ENCODE results near the gene ARHGAP26. TPM values are rescaled to one million over a fixed set of nuclear protein-coding genes. Genes with fewer than 3 reads are reported as not detected.

The ARHGAP26 gene
- polyA plus RNA-seq, 3 donors, result 26.5 to 56.8 (median 28.7) TPM

- Histone ChIP-seq H3K9me3 (replicated peaks in 1 of 2; ENCODE audit: control insufficient read depth in 1 of 2, insufficient read depth in 1 of 2, low read length in 2 of 2) (no peaks in the 10 kb centered on the region), H3K9ac (ENCODE audit: insufficient read depth, low read length, poor library complexity, severe bottlenecking) (no peak overlapping the region), H3K4me1 (ENCODE audit: control insufficient read depth in 1 of 2, insufficient read depth in 2 of 2, low read length in 2 of 2) (no peaks in the 10 kb centered on the region), H2AFZ (ENCODE audit: insufficient read depth, low read depth, low read length, poor library complexity, severe bottlenecking) (no peak overlapping the region), H3K36me3 (replicated peaks in 1 of 2; ENCODE audit: control insufficient read depth in 1 of 2, insufficient read depth in 2 of 2, low read length in 2 of 2) (peaks cover 98 to 99% of the 10 kb centered on the region in 2 donors), H3K4me3 (replicated peaks in 1 of 3; ENCODE audit: low read depth in 2 of 3, low read length in 3 of 3) (no peak overlapping the region), H3K79me2 (ENCODE audit: insufficient read depth, low read length) (no peaks in the 10 kb centered on the region), H3K27me3 (ENCODE audit: control insufficient read depth in 2 of 2, insufficient read depth in 2 of 2, low read length in 2 of 2) (no peaks in the 10 kb centered on the region), H4K20me1 (ENCODE audit: insufficient read depth, low read length) (peaks cover 94% of the 10 kb centered on the region), H3K27ac (ENCODE audit: low read depth in 1 of 2, low read length in 2 of 2) (no peak overlapping the region), H3K4me2 (replicated peaks; ENCODE audit: extremely low read depth, low read length, poor library complexity, severe bottlenecking) (no peak overlapping the region)
- H3K36me3 Mint-ChIP-seq, result peaks cover 92 to 96% of the 10 kb centered on the region in 2 donors
- H3K27me3 Mint-ChIP-seq (ENCODE audit: low read depth in 3 of 3), result no peaks in the 10 kb centered on the region
- no peak for DNase-seq
- peaks cover 8% of the 10 kb centered on the region for H3K4me1 Mint-ChIP-seq
- H3K4me3 Mint-ChIP-seq, result no peak overlapping the region
- no peaks in the 10 kb centered on the region for H3K9me3 Mint-ChIP-seq
- intact Hi-C loops (cut with micrococcal nuclease), result no loop called here
- no peak overlapping the region for H3K27ac Mint-ChIP-seq
- no peak for TF ChIP-seq CTCF (IDR thresholded peaks at IDR 0.05)
These were observed 141.6 kb downstream of the ARHGAP26 start for GRCh38 chr5:142911775-142912174.

GRCh38 chr5:142913728-142914338 lies 143.7 kb downstream of the ARHGAP26 start:
- Mint-ChIP-seq H3K27me3 (ENCODE audit: low read depth in 3 of 3) (peaks cover 0 to 2% (median 0%) of the 10 kb centered on the region in 3 donors), H3K36me3 (peaks cover 86 to 96% of the 10 kb centered on the region in 2 donors), H3K4me3 (no peak overlapping the region), H3K27ac (no peak overlapping the region), H3K9me3 (no peaks in the 10 kb centered on the region), H3K4me1 (peaks cover 8% of the 10 kb centered on the region)
- no peaks in the 10 kb centered on the region for H3K79me2 ChIP-seq (ENCODE audit: insufficient read depth, low read length)
- no peak overlapping the region for H3K4me2 ChIP-seq (replicated peaks; ENCODE audit: extremely low read depth, low read length, poor library complexity, severe bottlenecking)
- H3K36me3 ChIP-seq (replicated peaks in 1 of 2; ENCODE audit: control insufficient read depth in 1 of 2, insufficient read depth in 2 of 2, low read length in 2 of 2), result peaks cover 89 to 97% of the 10 kb centered on the region in 2 donors
- H2AFZ ChIP-seq (ENCODE audit: insufficient read depth, low read depth, low read length, poor library complexity, severe bottlenecking), result no peak overlapping the region
- WGBS (ENCODE audit: insufficient coverage), result 100% methylated on average over 8 of the region's 9 CpGs
- no peak overlapping the region for H3K27ac ChIP-seq (ENCODE audit: low read depth in 1 of 2, low read length in 2 of 2)
- no peaks in the 10 kb centered on the region for H3K9me3 ChIP-seq (replicated peaks in 1 of 2; ENCODE audit: control insufficient read depth in 1 of 2, insufficient read depth in 1 of 2, low read length in 2 of 2)
- no peak for DNase-seq
- no peaks in the 10 kb centered on the region for H3K27me3 ChIP-seq (ENCODE audit: control insufficient read depth in 2 of 2, insufficient read depth in 2 of 2, low read length in 2 of 2)
- no peaks in the 10 kb centered on the region for H3K4me1 ChIP-seq (ENCODE audit: control insufficient read depth in 1 of 2, insufficient read depth in 2 of 2, low read length in 2 of 2)
- H3K4me3 ChIP-seq (replicated peaks in 1 of 3; ENCODE audit: low read depth in 2 of 3, low read length in 3 of 3), result no peak overlapping the region
- intact Hi-C loops (cut with micrococcal nuclease), result no loop called here
- H4K20me1 ChIP-seq (ENCODE audit: insufficient read depth, low read length), result peaks cover 76% of the 10 kb centered on the region
- TF ChIP-seq CTCF (IDR thresholded peaks at IDR 0.05), result no peak
- no peak overlapping the region for H3K9ac ChIP-seq (ENCODE audit: insufficient read depth, low read length, poor library complexity, severe bottlenecking)
